ENCODE results near the gene RAVER1.
"Not testable (repeated sequence)": the region's sequence is repeated elsewhere in the genome, so short reads cannot be mapped to it uniquely, and the experiment has no call there.

Gene RAVER1, protein sequence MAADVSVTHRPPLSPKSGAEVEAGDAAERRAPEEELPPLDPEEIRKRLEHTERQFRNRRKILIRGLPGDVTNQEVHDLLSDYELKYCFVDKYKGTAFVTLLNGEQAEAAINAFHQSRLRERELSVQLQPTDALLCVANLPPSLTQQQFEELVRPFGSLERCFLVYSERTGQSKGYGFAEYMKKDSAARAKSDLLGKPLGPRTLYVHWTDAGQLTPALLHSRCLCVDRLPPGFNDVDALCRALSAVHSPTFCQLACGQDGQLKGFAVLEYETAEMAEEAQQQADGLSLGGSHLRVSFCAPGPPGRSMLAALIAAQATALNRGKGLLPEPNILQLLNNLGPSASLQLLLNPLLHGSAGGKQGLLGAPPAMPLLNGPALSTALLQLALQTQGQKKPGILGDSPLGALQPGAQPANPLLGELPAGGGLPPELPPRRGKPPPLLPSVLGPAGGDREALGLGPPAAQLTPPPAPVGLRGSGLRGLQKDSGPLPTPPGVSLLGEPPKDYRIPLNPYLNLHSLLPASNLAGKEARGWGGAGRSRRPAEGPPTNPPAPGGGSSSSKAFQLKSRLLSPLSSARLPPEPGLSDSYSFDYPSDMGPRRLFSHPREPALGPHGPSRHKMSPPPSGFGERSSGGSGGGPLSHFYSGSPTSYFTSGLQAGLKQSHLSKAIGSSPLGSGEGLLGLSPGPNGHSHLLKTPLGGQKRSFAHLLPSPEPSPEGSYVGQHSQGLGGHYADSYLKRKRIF

DNA sequence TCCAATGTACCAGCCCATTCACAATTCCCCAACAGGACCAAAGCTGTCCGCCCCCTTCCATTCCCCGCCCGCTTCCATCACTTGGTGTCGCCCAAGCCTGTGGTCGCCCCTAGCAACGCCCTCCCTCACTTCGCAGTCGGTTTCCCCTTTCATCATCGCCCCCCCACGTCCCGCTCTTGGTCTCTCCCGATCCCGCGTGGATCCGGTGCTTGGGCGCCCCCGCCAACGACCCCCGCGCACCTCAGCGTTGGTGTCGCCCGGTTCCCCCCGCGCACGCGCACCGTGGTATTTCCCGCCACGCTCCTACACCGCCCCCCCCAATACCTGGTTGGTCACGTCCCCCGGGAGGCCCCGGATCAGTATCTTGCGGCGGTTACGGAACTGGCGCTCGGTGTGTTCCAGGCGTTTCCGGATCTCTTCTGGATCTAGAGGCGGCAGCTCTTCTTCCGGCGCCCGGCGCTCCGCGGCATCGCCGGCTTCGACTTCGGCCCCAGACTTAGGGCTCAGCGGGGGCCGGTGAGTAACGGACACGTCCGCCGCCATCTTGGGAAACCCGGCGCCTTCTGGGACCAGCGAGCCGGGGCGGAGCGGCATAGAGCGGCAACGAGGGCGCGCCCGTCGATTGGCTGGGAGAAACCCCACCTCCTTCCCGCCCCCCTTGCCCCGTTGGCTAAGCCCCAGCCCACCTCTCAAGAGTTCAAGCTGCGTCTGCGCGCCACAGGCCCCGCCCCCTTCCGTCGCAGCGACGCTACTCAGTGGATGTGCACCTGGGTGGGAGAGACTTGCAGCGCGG, at the start of gene RAVER1:
Gene RAVER1, minus strand, starts transcription at position 565 of the 793 bp plus-strand sequence. Its CDS starts 22 bp downstream, at position 543.
- DNase-seq, result peak; percentile 87 to 97

DNA sequence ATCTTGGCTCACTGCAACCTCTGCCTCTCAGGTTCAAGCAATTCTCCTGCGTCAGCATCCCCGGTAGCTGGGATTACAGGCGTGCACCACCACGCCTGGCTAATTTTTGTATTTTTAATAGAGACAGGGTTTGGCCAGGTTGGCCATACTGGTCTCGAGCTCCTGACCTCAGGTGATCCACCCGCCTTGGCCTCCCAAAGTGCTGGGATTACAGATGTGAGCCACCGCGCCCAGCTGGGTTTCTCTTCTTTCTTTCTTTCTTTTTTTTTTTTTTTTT, 49.8 kb upstream of the RAVER1 start:
- not testable (repeated sequence) for DNase-seq

GRCh38 chr19:10380313-10381102, 47.2 kb upstream of the RAVER1 start, which contains the start of gene TYK2:
Gene TYK2, minus strand, starts transcription at chr19:10380572. Its CDS starts 2,166 bp downstream, at chr19:10378406.
- DNase-seq, result peak; percentile 93 to 96

DNA sequence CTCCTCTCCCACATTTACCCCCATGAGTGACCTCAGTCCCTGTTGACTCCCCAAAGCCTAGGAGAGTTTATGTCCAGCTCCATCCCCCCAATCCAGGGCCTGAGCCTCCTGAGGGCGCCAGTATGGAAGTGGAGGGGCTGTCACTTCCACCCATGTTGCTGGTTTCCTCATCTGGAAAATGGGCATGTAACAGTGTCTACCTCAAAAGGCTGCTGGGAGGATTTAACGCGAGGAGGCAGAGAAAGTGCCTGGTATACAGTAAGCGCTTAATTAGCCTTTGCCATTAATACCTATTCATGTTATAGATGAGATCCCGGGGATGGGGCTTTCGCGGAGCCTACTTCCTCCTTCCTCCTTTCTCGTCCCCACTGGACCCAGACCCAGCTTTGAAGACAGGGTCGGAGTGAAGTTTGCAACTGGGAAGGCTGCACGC, 46.6 kb upstream of the RAVER1 start:
- DNase-seq, result no peak

GRCh38 chr19:10378124-10378523, 44.8 kb upstream of the RAVER1 start:
- no peak for DNase-seq

GRCh38 chr19:10377140-10377640, 43.9 kb upstream of the RAVER1 start:
- not testable (repeated sequence) for DNase-seq

DNA sequence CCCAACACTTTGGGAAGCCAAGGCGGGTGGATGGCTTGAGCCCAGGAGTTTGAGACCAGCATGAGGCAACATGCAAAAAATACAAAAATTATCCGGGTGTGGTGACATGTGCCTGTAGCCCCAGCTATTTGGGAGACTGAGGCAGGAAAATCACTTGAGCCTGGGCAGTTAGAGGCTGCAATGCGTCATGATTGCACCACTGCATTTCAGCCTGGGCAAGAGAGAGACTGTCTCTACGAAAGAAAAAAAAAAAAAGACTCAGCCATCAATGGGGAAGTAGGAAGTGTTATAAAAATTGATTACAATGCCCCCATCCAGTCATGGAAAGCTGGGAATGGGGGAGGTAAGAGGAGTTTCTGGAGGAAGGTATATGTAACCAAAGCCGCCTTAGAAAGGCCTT, 41.6 kb upstream of the RAVER1 start:
- no peak for DNase-seq

DNA sequence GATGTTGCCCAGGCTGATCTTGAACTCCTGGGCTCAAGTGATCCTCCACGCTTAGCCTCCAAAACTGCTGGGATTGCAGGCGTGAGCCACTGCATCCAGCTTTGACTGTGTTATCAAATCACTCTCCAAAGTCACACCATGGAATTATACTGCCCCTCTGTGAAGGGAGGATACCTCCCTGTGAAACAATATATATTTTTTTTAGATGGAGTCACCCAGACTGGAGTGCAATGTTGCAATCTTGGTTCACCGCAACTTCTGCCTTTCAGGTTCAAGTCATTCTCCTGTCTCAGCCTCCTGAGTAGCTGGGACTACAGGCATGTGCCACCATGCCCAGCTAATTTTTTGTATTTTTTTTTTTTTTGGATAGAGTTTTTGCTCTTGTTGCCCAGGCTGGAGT, 39.4 kb upstream of the RAVER1 start:
- no peak for DNase-seq

- DNase-seq, result no peak
These were observed 34.9 kb upstream of the RAVER1 start for GRCh38 chr19:10368101-10368803.

GRCh38 chr19:10366950-10367512, 33.7 kb upstream of the RAVER1 start:
- DNase-seq, result not testable (repeated sequence)

DNA sequence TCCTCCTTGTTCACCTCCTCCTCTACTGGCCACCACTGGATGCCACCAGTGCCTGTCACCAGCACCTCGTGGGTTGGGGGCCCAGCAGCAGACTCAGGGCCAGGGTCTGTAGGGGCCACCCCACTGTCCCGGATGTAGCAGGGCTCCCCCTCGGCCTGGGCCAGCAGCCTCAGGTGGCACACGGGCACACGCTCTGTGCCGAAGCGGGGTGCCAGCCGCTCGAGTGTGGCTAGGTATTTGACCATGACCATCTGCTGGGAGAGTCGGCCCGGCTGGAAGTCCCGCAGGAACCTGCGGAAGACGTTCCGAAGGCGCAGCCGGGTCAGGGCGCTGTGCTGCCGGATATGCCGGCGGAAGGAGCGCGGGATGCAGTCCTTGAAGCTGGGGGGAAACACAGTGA, 32.2 kb upstream of the RAVER1 start:
- DNase-seq, result no peak

DNA sequence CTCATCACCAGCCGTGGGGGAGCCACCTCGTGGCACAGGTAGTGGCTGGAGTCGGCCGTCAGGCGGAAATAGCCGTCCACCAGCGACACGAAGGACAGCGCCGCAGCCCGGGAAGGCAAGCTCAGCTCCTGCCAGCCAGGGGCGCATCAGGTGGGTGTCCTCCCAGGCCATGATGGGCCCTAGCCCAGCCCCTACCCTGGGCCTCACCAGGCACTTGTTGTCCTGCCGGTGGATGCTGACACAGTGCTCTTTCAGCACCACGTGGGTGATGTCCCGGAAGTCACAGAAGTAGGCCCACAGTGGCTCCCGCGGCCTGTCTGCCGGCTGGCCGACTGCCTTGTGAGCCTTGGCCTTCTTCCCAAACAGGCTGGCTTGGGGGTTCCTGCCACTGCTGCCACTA, 31.3 kb upstream of the RAVER1 start:
- no peak for DNase-seq

DNA sequence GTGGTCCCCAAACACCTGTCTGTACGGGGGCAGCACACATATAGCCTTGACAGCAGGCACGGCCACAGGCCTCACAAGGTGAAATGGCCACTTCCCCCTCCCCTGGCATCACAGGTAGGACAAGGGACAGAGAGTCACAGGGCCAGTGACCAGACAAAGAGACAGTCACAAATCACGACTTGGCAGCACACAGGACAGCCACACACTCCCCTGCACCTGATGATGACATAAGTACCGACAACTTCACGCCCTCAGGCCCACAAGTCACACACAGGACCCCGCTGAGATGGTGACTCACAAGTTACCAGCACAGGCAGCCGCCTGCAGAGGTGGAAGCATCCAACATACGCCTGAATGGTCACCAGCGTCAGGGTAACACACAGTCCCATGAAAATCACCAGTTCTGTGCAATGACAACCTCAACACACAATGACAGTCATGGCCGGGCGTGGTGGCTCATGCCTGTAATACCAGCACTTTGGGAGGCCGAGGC, 30.5 kb upstream of the RAVER1 start:
- no peak for DNase-seq

DNA sequence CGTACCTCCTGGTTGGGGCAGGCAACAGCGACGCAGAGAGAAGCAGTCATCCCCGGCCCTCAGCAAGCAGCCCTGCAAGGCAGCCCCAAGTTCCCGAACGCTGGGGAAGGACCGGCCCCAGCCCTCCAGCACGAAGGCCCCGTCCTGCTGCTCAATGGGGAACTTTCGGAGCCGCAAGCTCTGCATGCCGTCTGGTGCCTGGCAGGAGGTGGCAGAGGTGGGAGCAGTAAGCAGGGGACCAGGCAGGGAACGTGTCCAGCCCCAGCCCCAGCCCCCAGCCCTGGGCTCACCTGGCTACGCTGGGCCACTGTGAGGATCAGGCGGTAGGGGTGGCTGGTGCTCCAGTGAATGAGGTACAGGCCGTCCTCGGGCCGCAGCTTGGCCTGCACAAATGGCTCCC, 28.9 kb upstream of the RAVER1 start:
- no peak for DNase-seq

- DNase-seq, result no peak
These were observed 28.3 kb upstream of the RAVER1 start for GRCh38 chr19:10361569-10362011.

- no peak for DNase-seq
These were observed 23.1 kb upstream of the RAVER1 start for GRCh38 chr19:10356431-10356830.

- DNase-seq, result peak; percentile 23 to 85
These were observed 20.6 kb upstream of the RAVER1 start for GRCh38 chr19:10353793-10354391.

GRCh38 chr19:10352764-10353671, 19.7 kb upstream of the RAVER1 start:
- DNase-seq, result peak; percentile 82 to 91

GRCh38 chr19:10346509-10346908, 13.2 kb upstream of the RAVER1 start:
- DNase-seq, result no peak
